Choroid plexus epithelial cell (primary cell): Measurements from ENCODE around the gene GPR4.
"Not testable (repeated sequence)": the region's sequence is repeated elsewhere in the genome, so short reads cannot be mapped to it uniquely, and the experiment has no call there.

Source experiments
- DNase-seq: peaks from one replicate; pipeline ENCODE4 v3.0.0-alpha.2; 2010; ENCODE audit warnings: low read depth
- H3K4me3 ChIP-seq: 2 replicates; pipeline ENCODE4 v1.5.1; 2011; ENCODE audit warnings: low read depth, mild to moderate bottlenecking, control low read depth, low read length, moderate library complexity
- CTCF ChIP-seq: conservative IDR thresholded peaks from 2 replicates; pipeline ENCODE4 v1.5.1; 2011; ENCODE audit warnings: low read depth, mild to moderate bottlenecking, control low read depth, inconsistent platforms, low read length, moderate library complexity

The GPR4 gene

GRCh38 chr19:45636275-45636674 lies 34.3 kb upstream of the GPR4 start:
- TF ChIP-seq CTCF: no peak
- DNase-seq: no peak
- H3K4me3 ChIP-seq: no peak overlapping the region

GRCh38 chr19:45632468-45633196 lies 30.6 kb upstream of the GPR4 start:
- H3K4me3 ChIP-seq: no peak overlapping the region
- DNase-seq: peak; percentile 81
- no peak for TF ChIP-seq CTCF

GRCh38 chr19:45630463-45630862 lies 28.5 kb upstream of the GPR4 start:
- no peak for TF ChIP-seq CTCF
- peak; percentile 83 for DNase-seq
- no peak overlapping the region for H3K4me3 ChIP-seq

- H3K4me3 ChIP-seq: no peak overlapping the region
- TF ChIP-seq CTCF: no peak
- no peak for DNase-seq
Measured at GRCh38 chr19:45629704-45630103, 27.7 kb upstream of the GPR4 start.

GRCh38 chr19:45628219-45628618 lies 26.2 kb upstream of the GPR4 start:
- H3K4me3 ChIP-seq, DNase-seq: not testable (repeated sequence)

GRCh38 chr19:45623984-45624383 lies 22.0 kb upstream of the GPR4 start:
- no peak for DNase-seq
- TF ChIP-seq CTCF: no peak
- no peak overlapping the region for H3K4me3 ChIP-seq

GRCh38 chr19:45621976-45622503 lies 20.0 kb upstream of the GPR4 start:
- no peak for DNase-seq
- no peak for TF ChIP-seq CTCF
- no peak overlapping the region for H3K4me3 ChIP-seq
